Right renal pelvis (tissue), 4 donors: Measurements from ENCODE around the gene PDK2. TPM values are rescaled to one million over a fixed set of nuclear protein-coding genes. Genes with fewer than 3 reads are reported as not detected.

ENCODE experiments used
- DNase-seq, 4 donors: peaks; one replicate each; pipeline ENCODE4 v3.0.0-alpha.2; 2013; ENCODE audit warnings: low read depth in 4 of 4, low spot score in 3 of 4, missing footprints in 1 of 4
- polyA plus RNA-seq, 4 donors: library from polyadenylated mRNA; unstranded; fragments of 120-200 nt; gene quantifications; one replicate each; pipeline ENCODE4 v1.2.1, GENCODE V29; 2013; ENCODE audit not compliant: insufficient read length in 4 of 4

PDK2 gene
- polyA plus RNA-seq = 100 to 1,000 TPM; 115 to 128 (median 125) TPM

GRCh38 chr17:50094753-50095619 lies at the start of gene PDK2:
Gene PDK2 (plus strand): TSS chr17:50095351. CDS start chr17:50095436, 85 bp downstream.
- DNase-seq = peak; percentile 84 to 95 (median 92)

- DNase-seq = no peak
Measured at GRCh38 chr17:50046179-50046578, 49.0 kb upstream of the PDK2 start.

GRCh38 chr17:50046667-50047066 lies 48.5 kb upstream of the PDK2 start:
- no peak for DNase-seq

GRCh38 chr17:50047083-50047482 lies 48.1 kb upstream of the PDK2 start:
- no peak for DNase-seq

GRCh38 chr17:50047488-50048126 lies 47.5 kb upstream of the PDK2 start:
- no peak for DNase-seq

- no peak for DNase-seq
Measured at GRCh38 chr17:50048146-50048720, 46.9 kb upstream of the PDK2 start.

- DNase-seq = no peak
Measured at GRCh38 chr17:50048988-50049387, 46.2 kb upstream of the PDK2 start.

GRCh38 chr17:50049636-50050035 lies 45.5 kb upstream of the PDK2 start:
- DNase-seq = no peak

- DNase-seq = no peak
Measured at GRCh38 chr17:50050431-50051032, 44.6 kb upstream of the PDK2 start.

- DNase-seq = no peak
Measured at GRCh38 chr17:50051082-50051576, 44.0 kb upstream of the PDK2 start.

GRCh38 chr17:50051606-50052005 lies 43.5 kb upstream of the PDK2 start:
- DNase-seq = no peak

- no peak for DNase-seq
Measured at GRCh38 chr17:50052241-50052796, 42.8 kb upstream of the PDK2 start.

- peak in 2 of 4 donors; percentile 70 to 81 for DNase-seq
Measured at GRCh38 chr17:50052822-50053653, 42.1 kb upstream of the PDK2 start.

- no peak for DNase-seq
Measured at GRCh38 chr17:50053654-50053960, 41.5 kb upstream of the PDK2 start.

GRCh38 chr17:50055055-50055425 lies 40.1 kb upstream of the PDK2 start:
- no peak for DNase-seq

- peak in 1 of 4 donors; percentile 54 for DNase-seq
Measured at GRCh38 chr17:50055426-50056216, 39.5 kb upstream of the PDK2 start, which contains the start of gene ITGA3. Gene ITGA3 (plus strand): TSS chr17:50056110. CDS start chr17:50056440, 330 bp downstream.

GRCh38 chr17:50056217-50056960 lies 38.8 kb upstream of the PDK2 start:
- peak in 1 of 4 donors; percentile 41 for DNase-seq

- DNase-seq = no peak
Measured at GRCh38 chr17:50056961-50057330, 38.2 kb upstream of the PDK2 start.
